KMS-11 (cell line): Measurements from ENCODE around the gene COL5A3.

Experiments used
- H2AFZ ChIP-seq: fragments of 200-600 bp; sonication (generic); 2 replicates; pipeline ENCODE4 v1.6.1; 2016; ENCODE audit warnings: antibody characterized with exemption, mixed run types, low read depth
- H3K27ac ChIP-seq: fragments of 200-600 bp; sonication (generic); 2 replicates; pipeline ENCODE4 v1.6.1; 2016; ENCODE audit warnings: mild to moderate bottlenecking, mixed run types
- H3K27me3 ChIP-seq: fragments of 200-600 bp; sonication (generic); 2 replicates; pipeline ENCODE4 v1.6.1; 2017; ENCODE audit warnings: mild to moderate bottlenecking, low read depth, mixed run types, moderate library complexity; ENCODE audit not compliant: insufficient read depth
- H3K36me3 ChIP-seq: fragments of 200-600 bp; sonication (generic); 2 replicates; pipeline ENCODE4 v1.6.1; 2017; ENCODE audit warnings: mild to moderate bottlenecking, mixed run types; ENCODE audit not compliant: insufficient read depth
- H3K4me1 ChIP-seq: fragments of 200-600 bp; sonication (generic); 2 replicates; pipeline ENCODE4 v1.6.1; 2016; ENCODE audit warnings: mild to moderate bottlenecking, low read depth, mixed run types; ENCODE audit not compliant: poor library complexity, severe bottlenecking
- H3K4me2 ChIP-seq: fragments of 200-600 bp; sonication (generic); 2 replicates; pipeline ENCODE4 v1.7.0; 2016; ENCODE audit warnings: mild to moderate bottlenecking, mixed run types
- H3K4me3 ChIP-seq: fragments of 200-600 bp; sonication (generic); IDR thresholded peaks from 2 replicates; pipeline ENCODE4 v1.6.1; 2017; ENCODE audit warnings: low read depth, low read length, mixed read lengths; ENCODE audit not compliant: insufficient read depth
- H3K79me2 ChIP-seq: fragments of 200-600 bp; sonication (generic); 2 replicates; pipeline ENCODE4 v1.6.1; 2016; ENCODE audit warnings: low read depth, mixed run types; ENCODE audit not compliant: insufficient read depth
- H3K9ac ChIP-seq: fragments of 200-600 bp; sonication (generic); 2 replicates; pipeline ENCODE4 v1.6.1; 2016; ENCODE audit warnings: mild to moderate bottlenecking, mixed run types
- H4K20me1 ChIP-seq: fragments of 200-600 bp; sonication (generic); 2 replicates; pipeline ENCODE4 v1.6.1; 2016; ENCODE audit warnings: mild to moderate bottlenecking, mixed run types; ENCODE audit not compliant: insufficient read depth
- CTCF ChIP-seq: fragments of 200-600 bp; sonication (generic); conservative IDR thresholded peaks from 2 replicates; pipeline ENCODE4 v1.6.1; 2017; ENCODE audit warnings: low read depth, mild to moderate bottlenecking, antibody characterized with exemption, low read length, moderate library complexity, mixed read lengths

The COL5A3 gene

DNA sequence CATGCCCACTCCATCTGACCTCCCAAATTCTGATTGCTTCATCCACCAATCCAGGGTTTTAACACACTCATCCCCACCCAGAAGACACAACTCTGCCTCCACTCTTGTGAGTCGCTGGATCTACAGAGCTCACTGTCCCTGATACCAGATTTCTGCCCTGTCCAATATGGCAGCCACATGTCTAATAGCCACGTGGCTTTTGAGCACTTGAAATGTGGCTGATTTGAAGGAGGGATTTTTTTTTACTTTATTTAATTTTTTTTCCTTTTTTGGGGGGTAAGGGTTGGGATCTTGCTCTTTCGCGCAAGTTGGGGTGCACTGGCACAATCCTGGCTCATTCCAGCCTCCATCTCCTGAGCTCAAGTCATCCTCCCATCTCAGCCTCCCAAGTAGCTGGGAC is 49.2 kb downstream of the COL5A3 start:
- Histone ChIP-seq H3K79me2 (no peaks in the 10 kb centered on the region), H2AFZ (no peak overlapping the region), H4K20me1 (no peaks in the 10 kb centered on the region), H3K4me3 (no peak overlapping the region), H3K4me1 (no peaks in the 10 kb centered on the region), H3K36me3 (no peaks in the 10 kb centered on the region), H3K9ac (no peak overlapping the region), H3K27me3 (peaks cover 12% of the 10 kb centered on the region), H3K4me2 (no peak overlapping the region), H3K27ac (no peak overlapping the region)
- TF ChIP-seq CTCF, result no peak

DNA sequence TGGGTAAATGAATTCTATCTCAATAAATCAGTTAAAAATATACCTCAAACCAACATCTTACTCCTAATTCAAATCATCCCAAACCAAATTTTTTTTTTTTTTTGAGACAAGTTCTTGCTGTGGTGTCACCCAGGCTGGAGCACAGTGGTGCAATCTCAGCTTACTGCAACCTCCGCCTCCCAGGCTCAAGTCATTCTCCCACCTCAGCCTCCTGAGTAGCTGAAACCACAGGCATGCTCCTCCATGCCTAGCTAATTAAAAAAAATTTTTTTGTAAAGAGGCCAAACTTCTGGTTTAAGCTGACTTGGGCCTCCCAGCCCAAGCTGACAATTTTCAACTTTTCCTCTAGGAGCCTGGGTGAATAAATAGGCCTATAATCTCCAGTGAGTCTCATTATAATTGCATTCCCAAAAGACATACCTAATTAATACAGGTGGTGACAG is 51.9 kb downstream of the COL5A3 start:
- Histone ChIP-seq H3K4me1 (no peaks in the 10 kb centered on the region), H3K79me2 (no peaks in the 10 kb centered on the region), H3K27me3 (peaks cover 17% of the 10 kb centered on the region; the same call in 1 of the 2 replicates), H2AFZ (no peak overlapping the region), H3K4me2 (no peak overlapping the region), H3K9ac (no peak overlapping the region), H4K20me1 (no peaks in the 10 kb centered on the region), H3K4me3 (no peak overlapping the region), H3K27ac (no peak overlapping the region), H3K36me3 (no peaks in the 10 kb centered on the region)
- no peak for TF ChIP-seq CTCF

GRCh38 chr19:9956956-9957355 is 53.3 kb downstream of the COL5A3 start:
- TF ChIP-seq CTCF, result no peak
- Histone ChIP-seq H3K79me2 (no peaks in the 10 kb centered on the region), H3K4me2 (no peak overlapping the region), H3K4me1 (no peaks in the 10 kb centered on the region), H3K36me3 (no peaks in the 10 kb centered on the region), H3K27ac (no peak overlapping the region), H3K4me3 (no peak overlapping the region), H3K9ac (no peak overlapping the region), H3K27me3 (peaks cover 26% of the 10 kb centered on the region; the same call in 1 of the 2 replicates), H2AFZ (no peak overlapping the region), H4K20me1 (no peaks in the 10 kb centered on the region)

DNA sequence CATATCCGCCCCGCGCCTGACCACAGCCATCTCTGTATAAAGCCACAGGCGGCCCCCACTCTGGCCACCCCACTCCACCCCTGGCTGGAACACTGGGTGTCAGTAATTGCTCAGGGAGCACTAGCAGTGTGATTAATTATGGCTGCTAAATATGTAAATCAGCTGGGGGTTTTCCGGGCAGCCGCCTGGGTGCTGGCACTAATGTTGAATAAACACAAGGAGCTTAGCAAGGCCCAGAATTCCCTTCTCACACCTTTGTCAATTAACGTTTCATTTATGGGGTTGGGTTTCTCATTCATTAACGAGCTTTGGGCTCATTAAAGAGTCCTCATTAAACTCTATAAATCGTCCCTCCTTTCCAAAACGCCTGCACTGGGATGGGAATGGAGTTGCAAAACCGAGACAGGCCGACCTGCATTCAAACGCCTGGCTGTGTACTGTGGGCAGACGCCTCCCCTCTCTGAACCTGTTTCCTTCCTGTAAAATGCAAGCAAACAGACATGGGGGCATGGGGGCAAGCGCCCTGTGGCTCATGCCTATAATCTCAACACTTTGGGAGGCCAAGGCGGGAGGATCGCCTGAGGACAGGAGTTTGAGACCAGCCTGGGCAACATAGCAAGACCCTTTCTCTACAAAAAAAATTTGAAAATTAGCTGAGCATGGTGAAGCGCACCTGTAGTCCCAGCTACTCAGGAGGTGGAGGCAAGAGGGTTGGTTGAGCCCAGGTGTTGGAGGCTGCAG is 56.3 kb downstream of the COL5A3 start:
- Histone ChIP-seq H2AFZ (no peak overlapping the region), H3K36me3 (no peaks in the 10 kb centered on the region), H3K4me2 (no peak overlapping the region), H3K4me1 (no peaks in the 10 kb centered on the region), H3K4me3 (no peak overlapping the region), H4K20me1 (no peaks in the 10 kb centered on the region), H3K27me3 (peaks cover 35% of the 10 kb centered on the region; the same call in 1 of the 2 replicates), H3K9ac (no peak overlapping the region), H3K27ac (no peak overlapping the region), H3K79me2 (no peaks in the 10 kb centered on the region)
- no peak for TF ChIP-seq CTCF
